DOHH2 (cell line): ENCODE data around the gene MBOAT1.
"Not testable (repeated sequence)": the region's sequence is repeated elsewhere in the genome, so short reads cannot be mapped to it uniquely, and the experiment has no call there.

Experiments used
- H3F3A ChIP-seq: fragments of 200-600 bp; sonication (generic), shearing (Covaris generic); 2 replicates; pipeline ENCODE4 v1.6.0; 2016; ENCODE audit warnings: antibody characterized with exemption, mild to moderate bottlenecking; ENCODE audit not compliant: control insufficient read depth, insufficient read depth
- H3K27ac ChIP-seq: fragments of 200-600 bp; sonication (generic); 2 replicates; pipeline ENCODE4 v1.5.1; 2014; ENCODE audit warnings: low read depth, mild to moderate bottlenecking, low read length, moderate library complexity
- H3K27me3 ChIP-seq: fragments of 200-600 bp; sonication (generic); 2 replicates; pipeline ENCODE4 v1.6.1; 2014; ENCODE audit warnings: mild to moderate bottlenecking, low read length, mixed read lengths; ENCODE audit not compliant: control insufficient read depth
- H3K36me3 ChIP-seq: fragments of 200-600 bp; sonication (generic); 2 replicates; pipeline ENCODE4 v1.6.1; 2014; ENCODE audit warnings: mild to moderate bottlenecking, low read length, moderate library complexity, mixed read lengths; ENCODE audit not compliant: control insufficient read depth
- H3K4me1 ChIP-seq: fragments of 200-600 bp; sonication (generic); 2 replicates; pipeline ENCODE4 v1.6.1; 2014; ENCODE audit warnings: mild to moderate bottlenecking, low read length, mixed read lengths; ENCODE audit not compliant: control insufficient read depth
- H3K4me2 ChIP-seq: fragments of 200-600 bp; sonication (generic); 2 replicates; pipeline ENCODE4 v1.6.0; 2014; ENCODE audit warnings: mild to moderate bottlenecking, low read length, moderate library complexity
- H3K4me3 ChIP-seq: fragments of 200-600 bp; sonication (generic); 2 replicates; pipeline ENCODE4 v1.5.1; 2014; ENCODE audit warnings: mild to moderate bottlenecking, low read length, mixed read lengths
- H3K79me2 ChIP-seq: fragments of 200-600 bp; sonication (generic); 2 replicates; pipeline ENCODE4 v1.6.1; 2014; ENCODE audit warnings: mild to moderate bottlenecking, low read length, mixed read lengths; ENCODE audit not compliant: control insufficient read depth
- H3K9me2 ChIP-seq: fragments of 200-600 bp; sonication (generic); replicated peaks from 2 replicates; pipeline ENCODE4 v1.6.1; 2014; ENCODE audit warnings: mild to moderate bottlenecking, low read length, mixed read lengths; ENCODE audit not compliant: control insufficient read depth
- H3K9me3 ChIP-seq: fragments of 200-600 bp; sonication (generic); 2 replicates; pipeline ENCODE4 v1.6.1; 2014; ENCODE audit warnings: antibody characterized with exemption, low read length, mixed read lengths; ENCODE audit not compliant: control insufficient read depth, insufficient read depth
- H4K20me1 ChIP-seq: fragments of 200-600 bp; sonication (generic); 2 replicates; pipeline ENCODE4 v1.6.0; 2014; ENCODE audit warnings: low read depth, mild to moderate bottlenecking, antibody characterized with exemption, low read length, moderate library complexity; ENCODE audit not compliant: control insufficient read depth, insufficient read depth
- EZH2phosphoT487 ChIP-seq: fragments of 200-600 bp; sonication (generic); IDR thresholded peaks from 2 replicates; pipeline ENCODE4 v1.6.1; 2017; ENCODE audit warnings: borderline replicate concordance, mild to moderate bottlenecking, antibody characterized with exemption, low read length, moderate library complexity, mixed read lengths
- TF ChIP-seq, protein P1 (sequence below): fragments of 200-600 bp; sonication (generic); IDR thresholded peaks from one replicate; pipeline ENCODE4 v1.5.1; 2014; ENCODE audit warnings: antibody characterized with exemption, mild to moderate bottlenecking, low read depth, low read length; ENCODE audit not compliant: poor library complexity, severe bottlenecking

Gene MBOAT1

GRCh38 chr6:20142866-20143265 is 69.4 kb downstream of the MBOAT1 start:
- no peak overlapping the region for H3K4me3 ChIP-seq
- no peaks in the 10 kb centered on the region for H3K27me3 ChIP-seq
- H3K36me3 ChIP-seq, result no peaks in the 10 kb centered on the region
- H3K4me1 ChIP-seq, result no peaks in the 10 kb centered on the region
- no peaks in the 10 kb centered on the region for H3K79me2 ChIP-seq
- TF ChIP-seq EZH2phosphoT487, result no peak
- no peak overlapping the region for H3K27ac ChIP-seq
- no peaks in the 10 kb centered on the region for H3K9me2 ChIP-seq
- H3K4me2 ChIP-seq, result no peak overlapping the region
- H3K9me3 ChIP-seq, result no peaks in the 10 kb centered on the region
- H4K20me1 ChIP-seq, result no peaks in the 10 kb centered on the region
- H3F3A ChIP-seq, result no peaks in the 10 kb centered on the region

DNA sequence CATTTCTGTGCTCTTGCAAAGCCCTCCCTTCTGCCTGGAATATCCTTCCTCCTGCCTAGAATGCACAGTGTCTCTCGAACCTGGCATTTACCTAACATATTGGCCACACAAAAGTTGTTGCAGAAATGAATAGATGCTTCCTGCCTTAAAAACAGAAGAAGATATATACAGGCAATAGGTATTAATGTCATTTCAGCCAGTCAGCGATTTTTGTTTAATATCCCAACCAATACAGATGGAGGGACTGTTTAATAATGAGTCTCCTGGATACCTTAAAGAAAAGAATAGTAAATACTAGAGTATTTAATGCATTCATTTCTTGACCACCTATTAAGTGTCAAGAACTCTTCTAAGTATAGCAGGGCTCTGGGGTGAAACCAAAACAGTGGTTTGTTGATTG is 70.3 kb downstream of the MBOAT1 start:
- H3K36me3 ChIP-seq, result no peaks in the 10 kb centered on the region
- no peak for TF ChIP-seq EZH2phosphoT487
- TF ChIP-seq, protein P1, sequence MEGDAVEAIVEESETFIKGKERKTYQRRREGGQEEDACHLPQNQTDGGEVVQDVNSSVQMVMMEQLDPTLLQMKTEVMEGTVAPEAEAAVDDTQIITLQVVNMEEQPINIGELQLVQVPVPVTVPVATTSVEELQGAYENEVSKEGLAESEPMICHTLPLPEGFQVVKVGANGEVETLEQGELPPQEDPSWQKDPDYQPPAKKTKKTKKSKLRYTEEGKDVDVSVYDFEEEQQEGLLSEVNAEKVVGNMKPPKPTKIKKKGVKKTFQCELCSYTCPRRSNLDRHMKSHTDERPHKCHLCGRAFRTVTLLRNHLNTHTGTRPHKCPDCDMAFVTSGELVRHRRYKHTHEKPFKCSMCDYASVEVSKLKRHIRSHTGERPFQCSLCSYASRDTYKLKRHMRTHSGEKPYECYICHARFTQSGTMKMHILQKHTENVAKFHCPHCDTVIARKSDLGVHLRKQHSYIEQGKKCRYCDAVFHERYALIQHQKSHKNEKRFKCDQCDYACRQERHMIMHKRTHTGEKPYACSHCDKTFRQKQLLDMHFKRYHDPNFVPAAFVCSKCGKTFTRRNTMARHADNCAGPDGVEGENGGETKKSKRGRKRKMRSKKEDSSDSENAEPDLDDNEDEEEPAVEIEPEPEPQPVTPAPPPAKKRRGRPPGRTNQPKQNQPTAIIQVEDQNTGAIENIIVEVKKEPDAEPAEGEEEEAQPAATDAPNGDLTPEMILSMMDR, result no peak
- H3K9me2 ChIP-seq, result no peaks in the 10 kb centered on the region
- H3K4me3 ChIP-seq, result no peak overlapping the region
- no peaks in the 10 kb centered on the region for H3K79me2 ChIP-seq
- no peaks in the 10 kb centered on the region for H3K27me3 ChIP-seq
- H3K4me2 ChIP-seq, result no peak overlapping the region
- H3K27ac ChIP-seq, result no peak overlapping the region
- no peaks in the 10 kb centered on the region for H3K9me3 ChIP-seq
- H3F3A ChIP-seq, result no peaks in the 10 kb centered on the region
- no peaks in the 10 kb centered on the region for H3K4me1 ChIP-seq
- no peaks in the 10 kb centered on the region for H4K20me1 ChIP-seq

GRCh38 chr6:20139127-20139963 is 72.9 kb downstream of the MBOAT1 start:
- H3K36me3 ChIP-seq, H3K27me3 ChIP-seq, H3K9me3 ChIP-seq, H3K4me2 ChIP-seq, H4K20me1 ChIP-seq, H3F3A ChIP-seq, H3K27ac ChIP-seq, H3K4me3 ChIP-seq, H3K4me1 ChIP-seq, H3K9me2 ChIP-seq, H3K79me2 ChIP-seq: not testable (repeated sequence)

DNA sequence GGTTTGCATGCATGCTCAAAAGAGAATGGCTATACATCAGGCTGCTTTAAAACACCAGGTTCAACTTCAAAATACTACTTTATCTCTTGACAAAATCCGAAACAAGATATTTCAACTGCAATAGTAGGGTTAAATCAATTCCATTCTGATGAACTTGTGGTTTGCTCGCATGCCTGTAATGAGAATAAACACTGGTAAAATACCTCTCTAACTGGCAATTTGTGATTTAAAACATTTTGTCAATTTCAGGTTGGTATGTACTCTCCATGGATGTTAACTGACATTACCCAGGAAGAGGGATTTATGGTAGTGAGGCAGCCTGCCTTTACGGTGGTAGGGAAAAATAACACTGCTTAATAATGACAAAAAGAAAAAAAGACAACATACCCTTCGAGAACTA is 74.4 kb downstream of the MBOAT1 start:
- no peaks in the 10 kb centered on the region for H3K9me2 ChIP-seq

More for the DNA sequence above, 74.4 kb downstream of the MBOAT1 start:
- no peaks in the 10 kb centered on the region for H3K79me2 ChIP-seq
- H3K27ac ChIP-seq, result no peak overlapping the region
- no peak overlapping the region for H3K4me3 ChIP-seq
- no peaks in the 10 kb centered on the region for H4K20me1 ChIP-seq
- no peaks in the 10 kb centered on the region for H3K9me3 ChIP-seq
- no peaks in the 10 kb centered on the region for H3K27me3 ChIP-seq
- TF ChIP-seq, protein P1, result no peak
- no peak for TF ChIP-seq EZH2phosphoT487
- no peaks in the 10 kb centered on the region for H3F3A ChIP-seq
- H3K4me2 ChIP-seq, result no peak overlapping the region
- H3K4me1 ChIP-seq, result no peaks in the 10 kb centered on the region
- no peaks in the 10 kb centered on the region for H3K36me3 ChIP-seq
